HG03139 (cell line): ENCODE measurements around the gene PAEP.

ENCODE experiments used
- ATAC-seq: cut with Tn5 transposase; IDR thresholded peaks from one replicate; pipeline ENCODE4 v1.9.1; 2021; ENCODE audit not compliant: unreplicated experiment

Gene PAEP

GRCh38 chr9:135574943-135575342 is 13.4 kb downstream of the PAEP start:
- no peak for ATAC-seq

GRCh38 chr9:135575995-135576631 is 14.6 kb downstream of the PAEP start:
- ATAC-seq, result no peak

GRCh38 chr9:135577256-135577655 is 15.7 kb downstream of the PAEP start:
- no peak for ATAC-seq

GRCh38 chr9:135579356-135579755 is 17.8 kb downstream of the PAEP start:
- ATAC-seq, result no peak

GRCh38 chr9:135579889-135580660 is 18.5 kb downstream of the PAEP start:
- ATAC-seq, result no peak

GRCh38 chr9:135580664-135581380 is 19.3 kb downstream of the PAEP start:
- no peak for ATAC-seq

- no peak for ATAC-seq
Observed at GRCh38 chr9:135581636-135582426, 20.3 kb downstream of the PAEP start.

- ATAC-seq, result no peak
Observed at GRCh38 chr9:135582541-135582940, 21.0 kb downstream of the PAEP start.

GRCh38 chr9:135582966-135583687 is 21.6 kb downstream of the PAEP start:
- ATAC-seq, result no peak

GRCh38 chr9:135583688-135584011 is 22.1 kb downstream of the PAEP start:
- ATAC-seq, result no peak

GRCh38 chr9:135584371-135584770 is 22.8 kb downstream of the PAEP start:
- no peak for ATAC-seq

- no peak for ATAC-seq
Observed at GRCh38 chr9:135584934-135585333, 23.4 kb downstream of the PAEP start.

- no peak for ATAC-seq
Observed at GRCh38 chr9:135586601-135587109, 25.1 kb downstream of the PAEP start.

GRCh38 chr9:135587658-135588057 is 26.1 kb downstream of the PAEP start:
- ATAC-seq, result no peak

GRCh38 chr9:135588371-135588770 is 26.8 kb downstream of the PAEP start:
- no peak for ATAC-seq

- ATAC-seq, result no peak
Observed at GRCh38 chr9:135588886-135589595, 27.5 kb downstream of the PAEP start.

GRCh38 chr9:135589596-135590485 is 28.3 kb downstream of the PAEP start:
- no peak for ATAC-seq

GRCh38 chr9:135590486-135591079 is 29.0 kb downstream of the PAEP start:
- ATAC-seq, result no peak
